ENCODE results near the gene SACM1L. TPM values are rescaled to one million over a fixed set of nuclear protein-coding genes. Genes with fewer than 3 reads are reported as not detected.

SACM1L gene
- total RNA-seq, 1 donor from 2014 or later: 45.1 TPM

DNA sequence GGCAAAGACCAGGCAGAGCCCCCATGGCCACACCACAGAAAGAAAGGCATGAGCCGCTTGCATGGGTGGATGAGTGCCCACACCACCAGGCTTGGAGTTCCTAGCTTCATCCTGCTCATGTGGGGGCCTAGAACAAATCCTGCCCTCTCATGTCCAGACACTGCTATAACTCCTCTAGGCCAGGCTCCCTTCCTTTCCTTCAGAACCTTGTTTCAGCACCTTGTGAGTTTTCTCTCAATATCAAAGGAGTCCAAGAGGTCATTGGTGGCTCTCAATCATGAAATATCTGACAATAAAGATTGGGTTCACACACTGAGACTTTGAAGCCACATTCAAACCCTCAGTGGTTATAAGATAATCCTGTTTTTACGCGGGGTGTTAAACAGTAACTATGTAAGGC, 94.5 kb downstream of the SACM1L start:
- no peak for DNase-seq (ENCODE audit: low spot score)

GRCh38 chr3:45785605-45786150, 96.5 kb downstream of the SACM1L start:
- no peak for DNase-seq (ENCODE audit: low spot score)

GRCh38 chr3:45786801-45787495, 97.8 kb downstream of the SACM1L start:
- DNase-seq (ENCODE audit: low spot score): no peak

GRCh38 chr3:45787551-45787950, 98.4 kb downstream of the SACM1L start:
- no peak for DNase-seq (ENCODE audit: low spot score)

GRCh38 chr3:45789235-45789812, 100.1 kb downstream of the SACM1L start:
- no peak for DNase-seq (ENCODE audit: low spot score)

- no peak for DNase-seq (ENCODE audit: low spot score)
Measured at GRCh38 chr3:45790596-45790995, 101.4 kb downstream of the SACM1L start.

DNA sequence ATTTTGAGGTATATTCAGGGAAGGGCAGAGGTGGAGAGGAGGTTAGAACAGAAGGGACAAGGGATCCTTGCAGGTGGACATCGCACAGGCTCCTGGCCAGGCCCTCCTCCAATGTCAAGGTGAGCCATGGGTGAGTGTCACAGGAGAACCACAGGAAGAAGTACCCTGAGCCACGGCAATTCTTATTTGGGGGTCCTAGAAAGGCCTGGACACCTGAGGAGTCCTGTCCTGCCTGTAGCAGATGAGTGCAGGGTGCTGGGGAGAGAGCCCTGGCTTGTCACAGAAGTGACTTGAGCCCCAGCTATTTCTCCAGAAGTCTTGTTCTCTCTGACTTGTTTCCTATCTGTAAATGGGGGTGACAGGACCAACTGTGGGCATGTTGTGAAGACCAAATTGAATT, 102.8 kb downstream of the SACM1L start:
- DNase-seq (ENCODE audit: low spot score): no peak

- DNase-seq (ENCODE audit: low spot score): no peak
Measured at GRCh38 chr3:45792516-45793172, 103.4 kb downstream of the SACM1L start.

GRCh38 chr3:45793482-45794176, 104.4 kb downstream of the SACM1L start:
- no peak for DNase-seq (ENCODE audit: low spot score)

GRCh38 chr3:45794177-45794560, 105.0 kb downstream of the SACM1L start:
- no peak for DNase-seq (ENCODE audit: low spot score)

GRCh38 chr3:45794660-45795059, 105.5 kb downstream of the SACM1L start:
- DNase-seq (ENCODE audit: low spot score): no peak

Other genes with a start within 250 kb of the SACM1L start
- 26.5 TPM for gene LIMD1, start 94.6 kb upstream of the SACM1L start, total RNA-seq
- 0.16 TPM for gene SLC6A20, start 107.1 kb downstream of the SACM1L start, total RNA-seq
- gene LZTFL1, start 152.7 kb downstream of the SACM1L start, total RNA-seq: 10.2 TPM
- not detected for gene CCR9, start 197.1 kb downstream of the SACM1L start, total RNA-seq